ENCODE data around the gene ATP11B.

The ATP11B gene

DNA sequence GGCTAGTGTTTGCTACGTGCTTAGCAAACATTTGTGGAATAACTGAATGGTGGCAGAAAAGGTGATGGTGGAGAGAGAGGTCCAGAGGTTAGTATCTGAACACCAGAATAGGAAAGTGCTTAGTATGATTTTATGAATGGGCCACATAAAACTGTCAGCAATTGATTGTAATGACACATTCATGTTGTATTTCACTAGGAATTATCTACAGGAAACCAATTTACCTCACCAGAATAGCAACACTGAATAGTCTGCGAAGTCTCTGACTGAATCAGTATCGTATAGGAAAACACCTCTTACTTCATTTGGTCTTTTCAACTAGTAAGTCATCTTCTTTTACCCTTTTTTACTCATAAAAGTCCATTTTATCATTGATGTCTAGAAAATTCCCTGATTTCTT lies 8.2 kb upstream of the ATP11B start:
- CTCF ChIA-PET, result no interaction called here
- H3K4me1 ChIP-seq (ENCODE audit: control insufficient read depth, insufficient read depth, low read length), result no peaks in the 10 kb centered on the region

GRCh38 chr3:182785756-182786155 lies 7.5 kb upstream of the ATP11B start:
- Histone ChIP-seq H3K4me1 (ENCODE audit: control insufficient read depth, insufficient read depth, low read length) (no peaks in the 10 kb centered on the region), H3K27ac (ENCODE audit: extremely low read depth, low read depth, low read length) (no peak overlapping the region), H3K36me3 (ENCODE audit: control insufficient read depth in 2 of 2, insufficient read depth in 1 of 2, low read length in 2 of 2) (no peaks in the 10 kb centered on the region), H3K9me3 (ENCODE audit: control insufficient read depth, insufficient read depth, low read depth, low read length) (no peaks in the 10 kb centered on the region), H3K4me3 (ENCODE audit: low read depth, low read length) (no peak overlapping the region)
- ChIA-PET POLR2A (no interaction called here), CTCF (no interaction called here)
- TF ChIP-seq, protein P1, sequence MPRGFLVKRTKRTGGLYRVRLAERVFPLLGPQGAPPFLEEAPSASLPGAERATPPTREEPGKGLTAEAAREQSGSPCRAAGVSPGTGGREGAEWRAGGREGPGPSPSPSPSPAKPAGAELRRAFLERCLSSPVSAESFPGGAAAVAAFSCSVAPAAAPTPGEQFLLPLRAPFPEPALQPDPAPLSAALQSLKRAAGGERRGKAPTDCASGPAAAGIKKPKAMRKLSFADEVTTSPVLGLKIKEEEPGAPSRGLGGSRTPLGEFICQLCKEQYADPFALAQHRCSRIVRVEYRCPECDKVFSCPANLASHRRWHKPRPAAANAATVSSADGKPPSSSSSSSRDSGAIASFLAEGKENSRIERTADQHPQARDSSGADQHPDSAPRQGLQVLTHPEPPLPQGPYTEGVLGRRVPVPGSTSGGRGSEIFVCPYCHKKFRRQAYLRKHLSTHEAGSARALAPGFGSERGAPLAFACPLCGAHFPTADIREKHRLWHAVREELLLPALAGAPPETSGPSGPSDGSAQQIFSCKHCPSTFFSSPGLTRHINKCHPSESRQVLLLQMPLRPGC (tag by site-specific recombination; IDR thresholded peaks at IDR 0.05), result no peak
- TF ChIP-seq ZNF366 (tag by site-specific recombination; conservative IDR thresholded peaks at IDR 0.05) (no peak), ZNF791 (tag by site-specific recombination; IDR thresholded peaks at IDR 0.05) (no peak)
- TF ChIP-seq, protein P2, sequence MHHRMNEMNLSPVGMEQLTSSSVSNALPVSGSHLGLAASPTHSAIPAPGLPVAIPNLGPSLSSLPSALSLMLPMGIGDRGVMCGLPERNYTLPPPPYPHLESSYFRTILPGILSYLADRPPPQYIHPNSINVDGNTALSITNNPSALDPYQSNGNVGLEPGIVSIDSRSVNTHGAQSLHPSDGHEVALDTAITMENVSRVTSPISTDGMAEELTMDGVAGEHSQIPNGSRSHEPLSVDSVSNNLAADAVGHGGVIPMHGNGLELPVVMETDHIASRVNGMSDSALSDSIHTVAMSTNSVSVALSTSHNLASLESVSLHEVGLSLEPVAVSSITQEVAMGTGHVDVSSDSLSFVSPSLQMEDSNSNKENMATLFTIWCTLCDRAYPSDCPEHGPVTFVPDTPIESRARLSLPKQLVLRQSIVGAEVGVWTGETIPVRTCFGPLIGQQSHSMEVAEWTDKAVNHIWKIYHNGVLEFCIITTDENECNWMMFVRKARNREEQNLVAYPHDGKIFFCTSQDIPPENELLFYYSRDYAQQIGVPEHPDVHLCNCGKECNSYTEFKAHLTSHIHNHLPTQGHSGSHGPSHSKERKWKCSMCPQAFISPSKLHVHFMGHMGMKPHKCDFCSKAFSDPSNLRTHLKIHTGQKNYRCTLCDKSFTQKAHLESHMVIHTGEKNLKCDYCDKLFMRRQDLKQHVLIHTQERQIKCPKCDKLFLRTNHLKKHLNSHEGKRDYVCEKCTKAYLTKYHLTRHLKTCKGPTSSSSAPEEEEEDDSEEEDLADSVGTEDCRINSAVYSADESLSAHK (tag by site-specific recombination; IDR thresholded peaks at IDR 0.05), result no peak

More for the DNA sequence above, 8.2 kb upstream of the ATP11B start:
- Histone ChIP-seq H3K9me3 (ENCODE audit: control insufficient read depth, insufficient read depth, low read depth, low read length) (no peaks in the 10 kb centered on the region), H3K36me3 (ENCODE audit: control insufficient read depth in 2 of 2, insufficient read depth in 1 of 2, low read length in 2 of 2) (no peaks in the 10 kb centered on the region), H3K4me3 (ENCODE audit: low read depth, low read length) (no peak overlapping the region), H3K27ac (ENCODE audit: extremely low read depth, low read depth, low read length) (no peak overlapping the region)
- TF ChIP-seq ZNF311 (tag by site-specific recombination; IDR thresholded peaks at IDR 0.05; ENCODE audit: borderline replicate concordance) (no peak), GLI2 (tag by site-specific recombination; IDR thresholded peaks at IDR 0.05; ENCODE audit: borderline replicate concordance, low read depth) (no peak), ZNF280C (tag by site-specific recombination; IDR thresholded peaks at IDR 0.05) (no peak), ZNF146 (tag by site-specific recombination; IDR thresholded peaks at IDR 0.05) (no peak), ZNF544 (tag by site-specific recombination; IDR thresholded peaks at IDR 0.05) (no peak), RBAK (tag by site-specific recombination; IDR thresholded peaks at IDR 0.05) (no peak), ZNF423 (tag by site-specific recombination; IDR thresholded peaks at IDR 0.05) (no peak), ZNF600 (tag by site-specific recombination; IDR thresholded peaks at IDR 0.05) (no peak), ZNF501 (tag by site-specific recombination; IDR thresholded peaks at IDR 0.05) (no peak), ZNF521 (tag by site-specific recombination; IDR thresholded peaks at IDR 0.05) (no peak), ZNF843 (tag by site-specific recombination; IDR thresholded peaks at IDR 0.05) (no peak), ZNF239 (tag by site-specific recombination; IDR thresholded peaks at IDR 0.05) (no peak), ZBTB26 (tag by site-specific recombination; optimal IDR thresholded peaks at IDR 0.05) (no peak), ZFHX2 (tag by site-specific recombination; conservative IDR thresholded peaks at IDR 0.05) (no peak), ZNF354C (tag by site-specific recombination; IDR thresholded peaks at IDR 0.05; ENCODE audit: borderline replicate concordance, low read depth) (no peak), KLF7 (tag by site-specific recombination; IDR thresholded peaks at IDR 0.05; ENCODE audit: borderline replicate concordance) (no peak), ZNF549 (tag by site-specific recombination; IDR thresholded peaks at IDR 0.05) (no peak), KLF9 (tag by site-specific recombination; IDR thresholded peaks at IDR 0.05; ENCODE audit: low read depth) (no peak)
- TF ChIP-seq, protein P3, sequence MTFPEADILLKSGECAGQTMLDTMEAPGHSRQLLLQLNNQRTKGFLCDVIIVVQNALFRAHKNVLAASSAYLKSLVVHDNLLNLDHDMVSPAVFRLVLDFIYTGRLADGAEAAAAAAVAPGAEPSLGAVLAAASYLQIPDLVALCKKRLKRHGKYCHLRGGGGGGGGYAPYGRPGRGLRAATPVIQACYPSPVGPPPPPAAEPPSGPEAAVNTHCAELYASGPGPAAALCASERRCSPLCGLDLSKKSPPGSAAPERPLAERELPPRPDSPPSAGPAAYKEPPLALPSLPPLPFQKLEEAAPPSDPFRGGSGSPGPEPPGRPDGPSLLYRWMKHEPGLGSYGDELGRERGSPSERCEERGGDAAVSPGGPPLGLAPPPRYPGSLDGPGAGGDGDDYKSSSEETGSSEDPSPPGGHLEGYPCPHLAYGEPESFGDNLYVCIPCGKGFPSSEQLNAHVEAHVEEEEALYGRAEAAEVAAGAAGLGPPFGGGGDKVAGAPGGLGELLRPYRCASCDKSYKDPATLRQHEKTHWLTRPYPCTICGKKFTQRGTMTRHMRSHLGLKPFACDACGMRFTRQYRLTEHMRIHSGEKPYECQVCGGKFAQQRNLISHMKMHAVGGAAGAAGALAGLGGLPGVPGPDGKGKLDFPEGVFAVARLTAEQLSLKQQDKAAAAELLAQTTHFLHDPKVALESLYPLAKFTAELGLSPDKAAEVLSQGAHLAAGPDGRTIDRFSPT (tag by site-specific recombination; IDR thresholded peaks at IDR 0.05), result no peak
- POLR2A ChIA-PET, result no interaction called here

Measured in HEK293 (cell line).